Measurements from ENCODE around the gene SGMS1.

The SGMS1 gene

DNA sequence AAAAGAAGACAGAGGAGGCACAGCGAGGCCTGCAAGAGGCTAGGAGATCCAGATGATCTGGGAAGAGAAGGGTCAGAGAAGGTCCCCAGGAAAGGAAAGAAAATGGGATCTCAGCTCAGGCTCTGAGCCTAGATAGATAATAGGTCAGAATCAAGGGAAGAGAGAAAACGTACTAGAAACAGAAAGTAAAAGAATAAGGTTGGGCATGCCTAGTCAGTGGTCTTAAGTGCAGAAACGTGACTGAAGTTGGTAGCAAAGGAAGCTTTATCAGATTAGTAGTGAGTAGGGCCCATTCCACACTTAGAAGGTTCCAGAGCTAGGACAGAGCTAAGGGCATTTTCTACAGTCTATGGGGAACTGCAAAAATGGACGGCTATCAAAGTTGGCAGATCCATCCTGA lies 287.6 kb downstream of the SGMS1 start:
- DNase-seq (ENCODE audit: low read depth in 2 of 2): no peak

DNA sequence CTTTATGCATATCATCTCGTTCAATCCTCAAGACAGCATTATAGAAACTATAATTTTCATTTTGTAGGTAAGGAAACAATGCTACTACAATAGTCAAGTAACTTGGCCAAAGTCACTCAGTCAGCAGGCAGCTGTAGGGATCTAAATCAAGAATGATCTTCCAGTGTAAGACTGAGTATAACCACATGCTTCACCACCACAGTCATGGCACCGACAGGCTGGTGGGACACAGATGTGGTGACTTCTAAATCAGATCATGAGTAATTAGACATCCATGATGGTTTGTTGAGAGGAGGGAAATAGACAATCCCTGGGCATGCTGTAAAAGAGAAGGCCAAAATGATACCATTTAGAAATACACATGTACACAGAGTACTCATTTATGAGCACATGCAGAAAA lies 288.4 kb downstream of the SGMS1 start:
- no peak for DNase-seq (ENCODE audit: low read depth in 2 of 2)

DNA sequence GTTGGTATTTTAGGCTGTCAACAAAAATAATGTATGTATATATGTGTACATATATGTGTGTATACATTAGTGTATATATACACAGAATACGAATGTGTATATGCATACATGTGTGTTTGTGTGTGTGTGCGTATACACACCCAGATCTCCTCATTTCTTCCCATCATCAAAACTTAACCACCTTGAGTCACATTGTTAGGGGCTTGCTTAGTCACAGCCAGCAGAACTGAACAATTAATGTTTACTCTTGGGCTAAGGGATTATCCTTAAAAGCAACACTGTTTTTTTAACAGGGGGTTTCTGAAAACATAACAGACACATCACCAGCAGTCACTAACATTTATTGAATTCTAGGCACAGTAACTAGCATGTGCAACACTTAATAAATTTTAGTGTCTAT lies 289.5 kb downstream of the SGMS1 start:
- DNase-seq (ENCODE audit: low read depth in 2 of 2): no peak

DNA sequence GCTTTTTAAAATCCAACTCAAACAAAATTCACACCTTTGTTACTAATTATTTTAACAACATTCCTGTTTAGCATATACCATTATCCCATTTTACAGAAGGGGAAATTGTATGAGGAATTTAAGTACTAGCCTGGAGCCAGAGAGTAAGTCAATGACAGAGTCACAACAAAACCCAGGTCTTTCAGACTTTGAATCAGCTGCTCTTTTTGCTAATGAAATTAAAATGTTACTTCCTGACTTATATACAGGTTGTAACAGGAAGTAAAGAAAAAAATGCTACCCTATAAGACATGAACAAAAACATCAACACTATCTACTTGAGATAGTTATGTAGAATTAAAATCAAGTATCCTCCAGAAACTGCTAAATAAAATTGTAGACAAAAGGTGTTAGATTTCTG lies 289.9 kb downstream of the SGMS1 start:
- DNase-seq (ENCODE audit: low read depth in 2 of 2): no peak

GRCh38 chr10:50332108-50332842 lies 291.5 kb downstream of the SGMS1 start:
- DNase-seq (ENCODE audit: low read depth in 2 of 2): no peak

DNA sequence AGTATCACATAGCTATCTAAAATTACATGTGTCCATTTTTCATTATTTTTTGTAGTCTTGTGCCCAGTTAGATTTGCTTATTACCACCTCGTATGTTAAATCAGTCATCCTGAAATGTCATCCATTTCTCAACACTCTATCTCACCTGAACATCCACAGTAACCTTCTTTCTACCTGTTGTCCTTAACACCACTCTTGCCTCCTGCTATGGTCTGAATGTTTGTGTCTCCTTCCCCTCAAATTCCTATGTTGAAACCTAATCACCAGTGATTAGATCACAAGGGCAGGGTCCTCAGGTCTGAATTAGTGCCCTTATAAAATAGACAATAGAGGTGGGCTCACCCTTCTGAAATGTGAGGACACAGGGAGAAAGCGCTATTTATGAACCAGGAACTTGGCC lies 292.3 kb downstream of the SGMS1 start:
- DNase-seq (ENCODE audit: low read depth in 2 of 2): no peak

DNA sequence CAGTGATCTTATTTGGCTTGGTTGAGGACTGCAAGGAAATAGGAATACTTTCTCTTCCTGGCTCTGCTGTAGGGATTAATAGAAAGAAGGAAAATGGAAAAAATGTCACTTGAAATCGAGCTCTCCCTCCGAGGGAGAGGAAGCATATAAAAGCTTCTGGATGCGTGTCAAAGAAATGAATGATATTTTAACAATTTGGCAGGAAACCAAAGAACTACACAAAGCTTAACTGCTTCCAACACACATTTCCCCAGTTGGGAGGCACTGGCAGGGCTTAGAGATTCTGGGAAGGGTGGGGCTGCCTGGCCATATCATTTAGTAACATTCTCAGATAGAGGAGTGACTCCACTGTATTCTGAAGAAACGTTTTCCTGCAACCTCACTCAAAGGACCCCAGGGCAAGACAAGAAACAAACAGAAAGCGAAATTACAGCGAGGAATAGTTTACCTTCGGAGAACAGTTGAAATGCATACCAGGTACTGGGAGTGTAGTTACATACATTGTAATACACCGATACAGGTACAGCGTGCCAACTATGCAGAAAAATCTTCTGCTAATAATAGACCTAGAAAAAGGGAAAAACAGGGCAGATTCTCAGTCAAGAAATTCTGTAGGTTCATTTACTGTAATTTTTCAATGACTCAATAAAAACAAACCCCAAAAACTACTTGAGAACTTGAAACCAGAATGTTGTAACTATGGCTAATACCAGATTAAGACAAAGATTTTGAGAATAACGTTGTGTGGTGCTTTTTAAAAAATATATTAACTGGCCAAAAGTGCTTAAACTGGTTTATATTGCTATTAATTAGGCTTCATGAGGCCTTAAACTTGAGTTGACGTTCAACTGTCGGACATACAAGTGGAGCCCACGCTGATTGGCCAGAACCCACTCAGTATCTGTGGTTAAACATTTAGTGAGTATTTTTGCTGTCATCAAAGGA lies 296.7 kb downstream of the SGMS1 start:
- DNase-seq (ENCODE audit: low read depth in 2 of 2): no peak

DNA sequence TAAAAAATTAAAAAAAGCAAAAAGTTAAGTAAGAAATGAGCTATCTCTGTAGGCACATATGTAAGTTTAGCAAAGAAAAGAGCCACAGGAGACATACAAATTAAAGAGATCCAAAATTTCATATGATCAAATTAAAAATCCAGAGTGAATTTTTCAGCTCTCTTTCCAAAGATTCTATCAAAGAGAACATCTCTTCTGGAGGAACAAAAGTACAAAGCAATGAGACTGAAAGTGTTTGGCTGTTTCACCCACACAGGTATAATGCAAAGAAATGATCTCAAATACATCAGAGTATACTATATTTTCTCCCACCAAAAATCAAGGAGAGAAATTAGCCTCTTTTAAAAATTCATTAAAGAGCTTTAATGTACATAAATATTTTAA lies 297.6 kb downstream of the SGMS1 start:
- no peak for DNase-seq (ENCODE audit: low read depth in 2 of 2)

DNA sequence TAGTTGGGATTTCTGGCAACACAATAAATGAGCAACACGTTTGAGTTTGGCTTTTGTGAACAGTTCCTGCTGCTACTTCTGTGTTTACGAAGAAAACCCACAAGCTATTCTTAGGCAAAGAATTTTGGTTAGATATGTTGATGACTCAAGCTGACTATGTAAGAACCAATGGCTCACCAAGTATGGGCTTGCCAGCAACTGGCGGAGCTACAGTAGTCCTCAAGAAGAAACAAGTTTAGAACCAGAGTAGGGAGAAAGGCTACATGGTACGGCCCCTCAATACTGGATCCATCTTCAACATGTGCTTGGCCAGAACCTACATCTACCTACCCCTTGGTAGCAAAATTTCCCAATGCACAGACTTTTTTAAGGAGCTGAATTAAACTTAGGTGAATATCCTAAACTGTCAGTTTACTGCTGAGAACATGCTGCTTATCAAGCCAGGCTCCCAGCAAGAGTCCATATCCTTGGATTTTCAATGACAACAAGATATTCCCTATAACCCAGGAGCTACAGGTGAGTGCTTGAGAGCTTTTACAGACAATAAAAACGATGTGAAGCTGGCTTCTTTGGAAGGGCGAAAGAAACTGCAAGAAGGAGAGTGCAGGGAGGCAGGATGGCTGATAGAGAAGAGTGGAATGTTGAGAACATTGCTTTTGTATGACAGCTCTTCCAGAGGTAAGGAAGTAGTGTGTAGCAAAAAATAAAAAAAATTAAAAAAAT lies 298.1 kb downstream of the SGMS1 start:
- DNase-seq (ENCODE audit: low read depth in 2 of 2): no peak

DNA sequence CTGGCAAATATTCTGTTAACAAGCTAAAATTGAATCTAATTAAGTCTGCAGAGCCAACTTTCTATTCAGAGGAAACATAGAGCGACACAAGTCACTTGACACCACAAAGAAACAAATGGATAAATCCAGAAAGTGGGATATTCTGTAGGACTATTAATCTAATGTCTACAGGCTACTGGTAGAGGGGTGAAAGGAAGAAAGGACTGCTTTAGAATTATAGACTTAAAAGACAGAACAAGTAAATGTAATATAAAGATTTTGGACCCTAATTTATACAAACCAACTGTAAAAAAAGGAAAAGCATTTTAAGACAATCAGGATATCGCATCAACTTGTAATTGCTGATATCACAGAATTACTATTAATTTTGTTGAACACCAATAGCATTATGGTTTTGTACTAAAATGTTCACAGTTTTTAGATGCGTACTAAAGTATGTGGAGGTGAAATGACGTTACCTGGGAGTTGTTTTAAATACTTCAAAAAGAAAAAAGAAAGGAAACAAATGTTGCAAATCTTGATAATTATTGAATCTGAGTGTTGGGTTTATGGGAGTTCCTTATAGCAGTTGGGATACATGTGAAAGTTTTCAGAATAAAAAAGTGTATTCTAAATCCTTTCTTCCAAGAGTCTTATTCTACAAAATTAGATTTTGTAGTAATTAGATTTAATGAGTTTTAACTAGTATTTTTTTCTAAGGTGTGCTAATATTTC lies 298.9 kb downstream of the SGMS1 start:
- DNase-seq (ENCODE audit: low read depth in 2 of 2): no peak

DNA sequence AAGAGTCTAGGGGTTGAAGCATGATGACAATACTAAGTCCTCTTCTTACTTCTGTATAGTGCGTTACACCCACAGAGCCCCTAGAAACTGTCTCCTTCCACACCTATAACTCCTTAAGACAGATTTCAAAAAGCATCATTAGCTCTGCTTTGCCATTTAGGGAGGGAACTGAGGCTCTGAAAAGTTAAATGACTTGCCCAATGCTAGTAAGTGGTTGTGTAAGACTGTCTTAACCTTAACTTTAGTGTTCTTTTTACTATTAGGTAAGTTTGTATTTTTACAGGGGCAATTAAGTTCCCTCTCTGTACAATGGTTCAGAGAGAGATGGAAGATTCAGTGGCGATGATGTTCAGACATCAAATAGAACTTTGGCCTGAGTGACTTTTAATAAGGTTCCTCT lies 299.7 kb downstream of the SGMS1 start:
- no peak for DNase-seq (ENCODE audit: low read depth in 2 of 2)

GRCh38 chr10:50322077-50322476 lies 301.7 kb downstream of the SGMS1 start:
- DNase-seq (ENCODE audit: low read depth in 2 of 2): no peak

GRCh38 chr10:50318129-50318528 lies 305.6 kb downstream of the SGMS1 start:
- DNase-seq (ENCODE audit: low read depth in 2 of 2): no peak

DNA sequence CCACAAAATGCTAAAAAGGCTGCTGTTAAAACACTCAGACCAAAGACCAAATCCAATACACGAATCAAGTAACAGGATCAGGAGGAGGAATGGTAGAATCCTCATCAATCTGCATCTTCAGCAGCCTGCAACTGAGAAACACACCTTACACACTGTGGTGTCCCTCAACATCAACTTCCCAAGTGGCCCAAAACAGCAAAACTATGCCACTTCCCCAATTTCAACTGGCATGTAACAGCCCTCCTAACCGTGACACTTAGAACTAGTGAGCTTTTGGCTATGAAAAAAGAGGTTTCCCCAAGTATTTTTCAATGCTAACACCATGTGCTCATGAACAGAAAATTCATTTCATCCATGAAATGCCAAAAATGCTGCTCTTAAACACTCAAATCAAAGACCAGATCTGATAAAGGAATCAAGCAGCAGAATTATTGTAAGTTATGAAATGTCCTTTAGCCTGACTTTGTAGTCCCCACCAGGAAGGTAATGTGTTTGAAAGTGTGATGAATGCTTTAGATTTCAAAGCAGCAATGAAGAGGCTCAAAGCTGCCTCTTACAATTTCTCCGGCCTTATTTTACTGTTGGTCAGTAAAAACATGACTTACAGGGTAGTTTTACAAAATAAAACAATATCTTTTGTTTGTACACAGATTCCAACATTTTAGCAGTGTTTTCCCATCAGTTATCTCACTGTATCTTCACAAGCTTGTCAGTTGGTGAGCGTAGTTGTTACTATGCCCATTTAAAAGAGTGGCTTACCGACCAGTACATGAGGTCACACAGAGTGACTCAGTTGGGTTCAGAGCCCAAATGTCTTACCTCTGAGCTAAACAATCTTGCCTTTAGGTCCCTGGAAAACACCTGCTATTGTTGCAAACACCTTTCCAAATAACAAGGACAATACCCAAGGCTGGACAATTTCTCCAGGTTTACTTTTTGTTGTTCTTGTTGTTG lies 306.8 kb downstream of the SGMS1 start:
- no peak for DNase-seq (ENCODE audit: low read depth in 2 of 2)

GRCh38 chr10:50316174-50316573 lies 307.6 kb downstream of the SGMS1 start:
- DNase-seq (ENCODE audit: low read depth in 2 of 2): no peak

DNA sequence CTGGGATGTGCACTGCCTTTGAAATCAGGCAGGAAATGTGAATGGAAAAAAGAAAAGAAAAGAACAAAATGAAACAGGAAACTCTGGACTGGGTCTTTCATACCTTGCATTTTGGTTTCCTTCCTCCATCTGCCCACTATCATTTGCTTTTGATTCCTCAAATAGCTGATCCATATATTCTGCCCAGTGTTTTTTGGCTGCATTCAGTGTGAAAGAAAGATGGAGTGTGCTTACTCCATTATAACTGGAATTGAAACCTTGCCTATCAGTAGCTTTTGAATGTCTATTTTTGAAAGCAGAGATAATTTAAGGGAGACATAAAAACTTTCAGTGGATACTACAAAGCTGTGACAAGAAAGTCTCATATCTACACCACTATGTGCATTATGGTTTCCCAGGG lies 308.3 kb downstream of the SGMS1 start:
- no peak for DNase-seq (ENCODE audit: low read depth in 2 of 2)

- DNase-seq (ENCODE audit: low read depth in 2 of 2): no peak
These were observed 309.3 kb downstream of the SGMS1 start for GRCh38 chr10:50314169-50315071.

DNA sequence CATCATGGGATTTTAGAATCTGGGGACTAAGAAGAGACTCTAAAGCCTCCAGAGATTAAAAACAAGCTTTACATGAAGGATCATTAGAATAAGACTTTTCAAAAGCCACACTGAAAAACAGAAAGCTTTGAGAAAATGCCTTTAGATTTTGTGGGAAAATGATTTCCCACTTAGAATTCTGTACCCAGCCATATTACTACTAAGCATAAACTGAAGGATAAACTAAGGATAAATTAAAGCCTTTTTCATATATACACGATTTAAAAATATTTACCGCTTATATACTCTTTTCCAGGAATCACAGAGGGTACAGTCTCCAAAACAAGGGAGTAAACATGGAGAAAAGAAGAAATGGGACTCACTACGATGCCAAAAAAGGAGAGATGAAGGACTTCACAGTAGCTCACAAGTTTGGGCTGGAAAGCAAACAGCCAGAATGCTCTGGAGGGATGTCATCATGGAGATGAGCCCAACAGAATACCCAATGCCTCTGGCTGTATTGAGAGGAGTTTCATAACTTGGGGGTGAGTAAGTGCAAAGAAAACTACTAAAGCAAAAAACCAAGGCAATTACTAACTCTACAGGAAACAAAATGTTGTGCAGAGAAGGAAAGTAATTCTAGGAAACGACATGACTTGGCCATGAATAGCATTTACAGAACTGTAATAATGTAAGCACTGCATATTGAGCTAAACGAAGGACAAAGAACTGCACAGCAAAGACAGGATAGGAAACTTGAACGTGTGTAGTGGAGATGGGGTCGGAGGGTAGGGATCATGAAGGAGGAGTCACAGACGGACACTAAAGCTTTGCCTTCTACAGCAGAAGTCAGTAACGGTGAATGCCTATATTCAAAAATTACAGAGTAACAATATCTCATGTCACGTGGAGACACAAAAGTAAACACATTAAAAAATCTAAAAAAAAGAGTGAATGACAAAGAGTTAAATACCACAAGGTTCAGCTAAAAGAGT lies 311.0 kb downstream of the SGMS1 start:
- no peak for DNase-seq (ENCODE audit: low read depth in 2 of 2)
